HG03108 (cell line): ENCODE results near the gene ANTKMT.

Source experiments
- ATAC-seq: cut with Tn5 transposase; IDR thresholded peaks from one replicate; pipeline ENCODE4 v1.9.1; 2021; ENCODE audit warnings: moderate library complexity; ENCODE audit not compliant: unreplicated experiment

Gene ANTKMT

DNA sequence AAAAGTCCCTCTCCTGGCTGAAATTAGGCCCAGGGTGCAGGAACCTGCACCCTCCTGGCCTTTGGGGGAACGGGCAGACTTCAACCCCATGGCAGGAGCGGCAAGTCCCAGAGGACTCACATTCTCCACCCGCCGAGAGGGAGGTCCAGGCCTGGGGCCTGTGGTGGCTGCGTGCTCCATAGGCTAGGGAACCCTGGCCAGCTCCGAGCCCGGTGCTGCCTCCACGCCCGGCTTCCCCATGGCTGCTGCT is 5.2 kb downstream of the ANTKMT start:
- no peak for ATAC-seq

DNA sequence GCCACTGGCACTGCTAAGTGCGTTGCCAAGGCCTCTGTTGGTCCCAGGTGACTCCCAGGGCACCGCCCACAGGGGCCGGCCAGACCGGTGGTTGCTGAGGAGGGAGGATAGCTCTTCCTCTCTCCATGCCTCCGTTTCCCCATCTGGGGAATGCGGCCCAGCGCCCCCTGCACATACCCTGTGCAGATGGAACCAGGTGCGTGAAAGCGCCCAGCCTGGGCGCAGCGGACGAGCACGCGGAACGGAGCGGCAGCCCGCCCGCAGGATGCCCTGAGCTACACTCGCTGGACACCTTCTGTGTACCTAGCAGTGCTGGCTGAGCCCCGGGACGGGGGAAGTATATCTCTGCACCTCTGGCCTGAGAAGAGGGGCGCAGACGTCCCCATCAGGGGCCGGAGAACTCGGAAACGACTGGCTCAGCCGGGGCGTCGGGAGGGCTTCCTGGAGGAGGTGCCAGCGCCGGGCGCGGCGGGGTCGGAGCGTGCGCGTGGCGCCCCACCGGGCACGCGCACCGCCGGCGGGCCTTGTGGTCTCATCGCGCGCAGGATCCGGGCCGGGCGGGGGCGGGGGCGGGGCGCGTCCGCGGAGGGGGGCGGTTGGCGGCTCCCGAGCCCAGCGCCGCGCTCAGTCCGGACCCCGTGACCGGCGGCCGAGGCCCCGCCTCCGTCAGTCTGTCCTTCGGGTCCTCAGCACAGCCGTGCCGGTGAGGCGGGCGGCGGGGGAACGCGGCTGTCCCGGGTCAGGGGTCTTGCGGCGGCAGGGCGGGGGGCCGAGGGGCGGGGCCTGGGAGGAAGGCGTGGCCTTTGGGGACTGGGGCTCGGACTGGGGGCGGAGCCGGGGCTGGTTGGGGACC is 5.7 kb downstream of the ANTKMT start, which contains the start of the genes CCDC78 and HAGHL:
TSS of gene CCDC78 (minus strand) at position 6 of the 853 bp plus-strand sequence. CDS start 76 bp downstream, outside the sequence.
TSS of gene HAGHL (plus strand) at position 669 of the 853 bp plus-strand sequence. CDS start 404 bp downstream, outside the sequence.
- ATAC-seq: no peak

GRCh38 chr16:727291-727977 is 6.5 kb downstream of the ANTKMT start:
- no peak for ATAC-seq

GRCh38 chr16:728131-728889 is 7.4 kb downstream of the ANTKMT start:
- peak; percentile 33 for ATAC-seq

DNA sequence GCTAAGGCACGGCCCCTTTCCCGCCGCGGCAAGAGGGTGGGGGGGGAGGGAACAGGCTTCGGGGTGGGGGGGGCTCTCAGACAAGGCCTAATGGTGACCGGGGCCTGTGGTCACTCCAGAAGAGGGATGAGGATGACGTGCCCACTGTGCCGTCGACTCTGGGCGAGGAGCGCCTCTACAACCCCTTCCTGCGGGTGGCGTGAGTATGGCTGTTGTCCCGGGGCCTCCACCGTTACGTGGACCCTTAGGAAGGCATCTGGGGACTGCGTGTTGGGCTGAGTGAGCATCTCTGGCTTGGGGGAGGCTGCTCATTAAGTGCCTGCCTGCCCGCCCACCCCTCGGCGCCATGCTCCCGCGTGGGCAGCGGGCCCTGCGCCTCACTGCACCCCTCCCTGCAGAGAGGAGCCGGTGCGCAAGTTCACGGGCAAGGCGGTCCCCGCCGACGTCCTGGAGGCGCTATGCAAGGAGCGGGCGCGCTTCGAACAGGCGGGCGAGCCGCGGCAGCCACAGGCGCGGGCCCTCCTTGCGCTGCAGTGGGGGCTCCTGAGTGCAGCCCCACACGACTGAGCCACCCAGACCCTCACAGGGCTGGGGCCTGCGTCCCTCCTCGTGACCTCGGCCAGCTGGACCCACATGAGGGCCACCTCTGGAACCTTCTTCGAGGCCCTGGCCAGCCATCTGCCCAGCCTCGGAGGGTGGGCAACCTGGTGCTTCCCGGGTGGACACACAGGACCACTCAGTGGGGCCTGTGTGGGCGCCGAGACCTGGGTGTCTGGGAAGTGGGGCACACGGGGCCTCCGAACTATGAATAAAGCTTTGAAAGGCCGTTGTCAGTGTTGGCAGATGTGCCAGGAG is 8.2 kb downstream of the ANTKMT start:
- ATAC-seq: no peak

GRCh38 chr16:729768-730665 is 9.1 kb downstream of the ANTKMT start:
- no peak for ATAC-seq

DNA sequence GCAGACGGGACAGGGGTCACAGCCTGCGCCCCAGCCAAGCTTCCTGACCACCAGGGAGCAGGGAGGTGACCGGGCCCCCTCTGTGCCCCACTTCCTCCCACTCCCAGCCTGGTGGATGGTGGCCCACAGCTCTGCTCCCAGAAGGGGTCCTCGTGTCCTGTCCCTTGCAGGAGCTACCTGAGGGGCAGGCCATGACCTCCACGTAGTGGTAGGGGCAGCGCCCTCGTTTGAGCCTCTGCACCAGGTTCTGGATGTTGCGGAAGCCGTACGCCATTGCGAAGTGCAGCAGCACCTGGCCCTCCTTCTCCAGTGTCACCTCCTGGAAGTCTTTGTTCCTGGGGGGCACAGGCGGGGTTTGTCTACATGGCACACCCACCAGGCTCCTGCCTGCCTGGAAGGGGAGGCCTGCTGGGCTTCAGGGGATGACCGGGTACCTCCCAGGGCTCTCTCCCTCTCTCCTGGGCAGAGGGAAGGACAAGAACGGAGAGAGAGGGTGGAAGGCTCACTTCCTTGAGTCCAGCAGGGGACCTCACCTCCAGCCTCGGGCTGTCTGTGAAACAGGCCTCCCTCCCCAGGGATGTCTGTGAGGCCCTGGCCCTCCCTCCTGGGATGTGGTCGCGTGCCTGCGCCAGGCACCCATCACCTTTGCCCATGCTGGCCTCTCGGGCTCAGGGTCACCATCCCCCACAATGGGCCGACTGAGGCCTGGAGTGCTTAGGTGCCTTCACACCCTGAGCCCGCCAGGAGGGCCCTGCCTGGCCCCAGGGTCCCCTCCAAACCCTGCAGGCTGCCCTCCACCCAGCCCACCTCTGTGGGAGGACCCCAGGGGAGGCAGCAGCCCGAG is 9.9 kb downstream of the ANTKMT start:
- ATAC-seq: no peak

DNA sequence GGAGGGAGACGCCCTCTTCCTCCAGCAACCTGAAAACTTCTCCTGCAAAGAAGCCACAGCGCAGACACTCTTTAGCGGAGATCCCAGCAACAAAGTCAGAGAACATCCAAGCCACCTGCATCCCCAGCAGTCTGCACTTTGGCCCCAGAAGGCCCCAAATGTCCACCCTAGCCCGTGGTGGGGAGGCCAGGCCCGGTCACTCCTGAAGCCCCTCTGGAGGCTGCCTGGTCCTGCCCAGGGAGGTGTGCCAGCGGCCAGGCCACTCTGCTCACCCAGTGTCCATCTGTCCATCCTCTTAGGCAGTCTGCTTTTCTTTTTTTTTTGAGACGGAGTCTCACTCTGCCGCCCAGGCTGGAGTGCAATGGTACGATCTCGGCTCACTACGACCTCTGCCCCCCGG is 11.4 kb downstream of the ANTKMT start:
- ATAC-seq: no peak

DNA sequence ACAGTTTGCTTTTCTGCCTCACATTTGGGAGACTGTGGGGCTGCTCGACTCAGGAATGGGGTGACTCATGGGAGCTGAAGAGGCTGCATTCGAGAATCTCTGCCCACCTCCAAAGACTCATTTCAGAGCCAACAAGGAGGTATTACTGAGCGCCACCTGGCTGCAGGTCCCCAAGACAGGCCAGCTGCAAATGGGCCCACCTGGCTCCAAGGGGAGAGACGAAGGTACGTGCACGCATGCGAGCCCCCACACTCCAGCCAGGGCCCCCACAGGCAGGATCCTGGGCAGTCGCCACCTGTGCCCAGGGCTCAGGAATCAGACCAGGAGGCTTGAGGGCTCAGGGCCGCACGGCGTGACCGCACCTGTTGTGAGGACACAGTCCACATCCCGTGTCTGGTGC is 12.0 kb downstream of the ANTKMT start:
- no peak for ATAC-seq

- ATAC-seq: no peak
Measured at GRCh38 chr16:733382-734207, 12.6 kb downstream of the ANTKMT start.

GRCh38 chr16:734208-734980 is 13.4 kb downstream of the ANTKMT start:
- ATAC-seq: no peak

DNA sequence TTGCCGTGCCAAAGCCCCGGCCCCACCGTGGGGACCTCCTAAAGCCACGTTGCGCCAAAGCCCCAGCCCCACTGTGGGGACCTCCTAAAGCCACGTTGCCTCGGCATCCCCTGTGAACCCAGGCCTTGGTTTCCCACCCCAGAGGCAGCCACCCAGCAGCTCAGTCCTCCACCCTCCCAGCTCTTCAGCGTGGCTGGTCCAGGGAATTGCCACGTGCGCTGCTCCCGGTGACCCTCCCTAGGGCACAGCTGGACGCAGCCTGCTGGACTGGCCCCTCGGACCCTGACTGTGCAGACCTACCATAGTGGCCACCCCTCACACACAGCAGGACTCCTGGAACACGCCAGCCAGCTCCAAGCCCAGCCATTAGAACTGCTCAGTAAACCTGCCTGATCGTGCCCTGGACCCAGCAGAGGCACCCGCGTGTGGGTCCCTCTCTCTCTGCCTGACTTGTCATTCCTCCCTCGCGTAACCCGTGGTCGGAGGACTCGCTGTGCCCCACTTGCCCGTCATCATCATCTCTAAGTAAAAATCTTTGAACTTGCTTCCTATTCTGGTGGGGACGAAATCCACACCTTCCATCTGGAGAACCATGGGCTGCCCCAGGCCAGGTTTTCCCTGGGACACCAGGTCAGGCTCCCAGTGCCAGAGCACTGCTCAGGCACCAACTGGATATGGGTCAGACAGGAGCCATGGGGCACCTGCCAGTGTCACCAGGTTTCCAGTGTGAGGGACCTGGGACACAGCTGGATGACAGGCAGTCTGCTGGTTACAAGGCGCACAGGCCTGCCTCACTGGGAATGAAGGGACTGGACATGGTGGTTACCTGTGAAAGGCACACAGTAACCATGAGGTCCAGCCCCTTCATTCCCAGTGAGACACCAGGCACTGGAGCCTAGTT is 14.3 kb downstream of the ANTKMT start:
- ATAC-seq: no peak

DNA sequence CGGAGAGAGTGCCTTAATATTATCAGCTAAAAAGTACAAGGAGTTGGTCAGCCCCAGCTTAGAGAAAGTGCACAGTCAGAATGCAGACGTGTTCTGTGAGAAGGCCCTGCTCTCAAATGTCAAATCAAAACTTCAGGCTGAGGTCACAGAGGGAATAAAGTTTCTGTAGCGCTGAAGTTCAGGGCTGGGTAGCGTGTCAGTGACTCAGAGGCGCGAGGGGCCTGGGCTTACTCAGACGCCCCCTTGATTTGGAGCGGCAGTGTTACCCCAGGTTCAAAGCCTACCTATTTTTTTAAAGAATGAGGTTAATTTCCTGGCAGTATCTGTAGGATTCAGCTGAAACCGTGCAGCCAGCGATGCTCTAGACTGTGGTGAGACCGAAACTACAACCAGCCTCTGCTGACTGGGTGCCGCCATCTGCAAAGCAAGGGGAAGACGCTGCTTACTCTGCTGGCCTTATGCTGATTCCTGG is 15.1 kb downstream of the ANTKMT start:
- no peak for ATAC-seq

DNA sequence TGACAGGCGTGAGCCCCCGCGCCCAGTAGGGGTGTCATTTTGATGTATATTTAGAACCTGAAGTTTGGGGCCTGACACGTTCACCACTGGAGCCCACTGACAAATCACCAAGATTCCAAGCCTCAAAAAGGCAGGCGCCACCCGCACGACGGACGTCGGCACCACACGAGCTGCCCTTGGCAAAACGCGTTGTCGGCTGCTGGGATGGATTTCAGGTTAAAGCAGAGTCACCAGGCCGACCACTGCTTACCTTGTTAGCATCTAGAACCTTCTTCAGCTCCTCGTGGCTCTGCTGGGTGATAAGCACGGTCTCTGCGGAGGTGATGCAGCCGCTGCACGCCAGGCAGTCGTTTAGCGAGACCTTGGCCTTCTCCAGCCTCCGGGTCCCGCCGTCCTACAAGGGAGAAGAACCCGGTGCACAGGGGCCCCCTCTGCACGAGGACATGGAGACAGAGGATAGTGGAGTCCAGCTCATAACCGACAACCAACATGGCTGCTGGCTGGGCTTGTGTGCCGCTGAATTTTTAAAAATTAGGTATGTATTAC is 16.1 kb downstream of the ANTKMT start:
- no peak for ATAC-seq

GRCh38 chr16:739560-740458 is 18.9 kb downstream of the ANTKMT start:
- ATAC-seq: no peak
